ENCODE data around the gene HOXA2.
A peak's percentile ranks its signal among the peaks of the same experiment; 100 is the strongest.

HOXA2 gene

DNA sequence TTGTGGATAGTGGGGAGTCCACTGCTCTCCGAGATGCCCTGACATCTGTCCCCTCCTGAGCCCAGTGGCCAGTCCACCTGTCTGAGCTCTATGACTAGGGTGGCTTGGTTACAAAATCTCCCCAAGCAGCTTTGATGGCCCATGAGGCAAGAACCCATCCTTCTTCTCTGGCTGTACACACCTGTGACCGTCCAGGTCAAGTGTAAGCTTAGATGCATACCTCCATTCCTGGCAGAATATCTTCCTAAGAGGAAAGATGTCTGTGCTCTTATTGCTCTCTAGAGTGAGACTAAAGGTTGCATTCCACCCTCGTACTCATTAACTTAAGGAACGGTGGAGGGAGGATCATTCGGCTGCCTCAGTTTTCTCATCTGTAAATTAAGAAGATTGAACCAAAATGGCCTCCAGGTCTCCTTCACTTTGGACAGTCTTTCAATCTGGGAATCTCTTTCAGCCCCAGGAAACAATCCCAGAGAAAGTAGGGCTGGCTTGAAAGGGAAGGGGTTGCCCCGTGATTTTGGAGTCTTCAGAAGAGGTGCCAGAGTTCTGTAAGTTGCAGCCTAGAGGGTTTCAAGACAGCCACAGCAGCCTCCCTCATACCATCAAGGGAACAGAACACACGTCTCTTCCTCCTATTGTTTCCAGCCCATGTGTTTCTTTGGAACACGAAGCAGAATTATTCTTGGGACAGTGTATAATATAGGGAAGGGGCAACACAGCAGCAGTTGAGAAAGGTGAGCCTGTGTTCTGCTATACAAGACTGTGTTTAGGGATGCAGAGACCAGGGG lies 22.6 kb upstream of the HOXA2 start:
- no peak for DNase-seq (ENCODE audit: low read depth)

DNA sequence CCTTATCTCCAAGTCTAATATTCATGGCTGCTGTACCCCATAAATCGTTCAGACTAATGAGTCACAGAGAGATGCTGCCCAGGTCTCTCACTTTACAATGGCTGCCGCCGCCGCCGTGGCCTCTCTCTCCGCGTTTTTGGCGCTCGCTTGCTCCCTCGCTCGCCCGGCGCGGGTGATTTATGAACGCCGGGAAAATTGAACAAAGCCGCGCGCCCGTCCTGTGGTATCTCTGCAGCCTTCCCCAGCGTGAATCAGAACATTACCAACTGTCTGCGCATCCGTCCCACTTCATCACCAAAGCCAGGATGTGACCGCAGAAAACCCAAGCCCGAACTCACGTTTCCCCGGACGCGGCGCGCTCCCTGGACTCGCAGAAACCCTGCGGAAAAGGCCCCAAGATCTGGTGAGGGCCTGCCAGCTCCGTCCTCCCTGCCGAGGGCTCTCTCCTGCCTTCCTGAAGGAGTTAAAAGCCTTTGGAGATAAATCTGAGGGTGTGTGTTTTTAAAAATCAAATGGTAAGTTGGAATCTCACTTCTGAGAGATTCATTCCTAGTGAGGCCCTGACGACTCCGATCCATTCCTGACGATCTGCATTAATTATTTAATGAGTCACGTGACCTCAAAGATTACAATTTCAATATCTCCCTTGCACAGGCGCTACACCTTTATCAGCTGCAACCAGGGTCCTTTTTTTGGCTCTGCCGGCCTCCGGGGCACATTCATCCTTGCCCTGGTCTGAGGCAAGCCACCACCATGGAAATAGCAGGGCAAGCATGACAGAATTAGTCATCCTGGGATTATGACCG lies 21.8 kb upstream of the HOXA2 start:
- DNase-seq (ENCODE audit: low read depth), result no peak

DNA sequence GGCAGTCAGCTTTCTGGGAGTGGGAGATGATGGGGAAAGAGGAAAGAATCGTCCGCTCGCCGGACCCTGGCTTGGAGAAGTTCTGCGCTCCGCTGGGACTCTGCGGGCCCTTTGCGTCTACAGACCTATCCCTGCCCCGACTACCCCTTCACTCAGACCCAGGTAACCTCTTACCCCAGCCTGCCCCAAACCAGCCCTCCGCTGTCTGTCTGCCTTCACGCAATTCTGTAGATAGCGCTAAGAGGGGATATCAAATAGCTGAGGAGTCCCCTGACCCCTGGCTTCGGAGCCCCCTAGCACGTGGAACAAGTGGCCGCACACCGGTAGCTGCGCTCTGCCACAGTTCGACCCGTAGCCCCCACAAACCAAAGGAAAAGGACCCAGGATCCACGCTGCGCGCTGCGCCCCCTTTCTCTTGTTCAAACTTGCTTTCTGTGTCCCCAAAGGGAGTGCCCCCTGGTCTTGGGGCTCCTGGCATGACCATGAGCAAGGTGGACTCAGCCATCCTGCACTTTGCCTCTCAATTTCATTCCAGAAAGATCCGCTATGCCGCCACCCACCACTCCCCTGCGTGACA lies 21.1 kb upstream of the HOXA2 start:
- DNase-seq (ENCODE audit: low read depth), result no peak

DNA sequence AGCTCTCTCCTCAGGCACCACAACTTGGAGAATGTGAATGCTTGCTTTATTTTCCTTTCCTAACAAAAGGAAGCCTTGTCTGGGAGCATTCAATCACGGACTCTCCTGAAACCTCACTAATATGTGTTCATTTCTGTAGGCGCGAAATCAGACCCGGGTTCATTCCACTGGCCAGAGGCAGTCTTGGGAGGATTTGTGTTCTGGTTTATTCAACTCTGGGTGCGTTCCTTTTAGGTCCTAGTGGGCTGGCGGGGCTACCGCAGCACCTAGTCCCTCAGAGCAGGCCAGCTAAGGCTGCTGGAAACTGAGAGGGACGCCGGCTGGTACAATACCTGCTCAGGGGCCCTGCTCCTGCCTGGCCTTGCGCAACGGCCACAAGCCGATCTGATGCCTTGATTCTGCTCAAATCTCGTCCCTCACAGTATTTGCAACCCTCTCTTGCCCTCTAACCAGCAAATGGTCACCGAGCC lies 20.6 kb upstream of the HOXA2 start:
- DNase-seq (ENCODE audit: low read depth), result no peak

DNA sequence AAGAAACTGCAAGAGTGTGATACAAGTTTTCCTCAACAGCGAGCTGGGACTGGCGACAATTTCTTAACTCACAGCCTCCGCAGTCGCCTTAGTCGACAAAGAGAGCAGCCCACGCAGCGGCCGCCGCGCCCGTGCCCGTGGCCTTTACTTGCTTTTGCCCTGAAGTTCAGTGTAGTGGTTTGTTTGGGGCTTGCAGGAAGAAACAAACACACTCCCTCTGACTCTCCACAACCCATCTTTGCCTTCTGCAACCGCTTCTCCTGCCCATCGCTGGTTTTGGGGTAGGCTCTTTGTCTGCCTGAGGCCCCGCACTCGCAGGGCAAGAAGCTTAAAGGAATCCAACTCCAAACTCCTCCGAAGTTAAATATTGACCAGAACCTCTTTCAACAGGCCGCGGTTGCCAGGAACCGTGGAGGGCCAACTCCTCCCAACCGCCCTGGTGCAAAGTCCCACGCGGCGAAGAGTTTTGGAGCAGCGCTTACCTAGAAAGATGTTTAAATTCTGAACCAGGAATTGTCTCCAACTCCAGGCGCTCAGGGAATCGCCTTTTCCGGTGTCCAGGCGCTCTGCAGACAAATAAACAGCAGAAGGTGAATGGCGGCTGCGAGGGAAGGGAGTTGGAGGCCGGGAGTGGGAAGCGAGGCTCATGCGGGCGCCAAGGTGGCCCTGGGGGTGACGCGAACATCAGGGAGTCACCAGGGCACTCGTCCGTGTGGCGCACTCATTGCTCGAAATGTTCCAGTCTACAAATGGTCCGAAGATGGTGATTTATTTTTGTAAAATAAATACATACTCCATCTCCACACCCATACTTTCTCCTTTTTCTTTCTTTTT lies 19.8 kb upstream of the HOXA2 start:
- no peak for DNase-seq (ENCODE audit: low read depth)

DNA sequence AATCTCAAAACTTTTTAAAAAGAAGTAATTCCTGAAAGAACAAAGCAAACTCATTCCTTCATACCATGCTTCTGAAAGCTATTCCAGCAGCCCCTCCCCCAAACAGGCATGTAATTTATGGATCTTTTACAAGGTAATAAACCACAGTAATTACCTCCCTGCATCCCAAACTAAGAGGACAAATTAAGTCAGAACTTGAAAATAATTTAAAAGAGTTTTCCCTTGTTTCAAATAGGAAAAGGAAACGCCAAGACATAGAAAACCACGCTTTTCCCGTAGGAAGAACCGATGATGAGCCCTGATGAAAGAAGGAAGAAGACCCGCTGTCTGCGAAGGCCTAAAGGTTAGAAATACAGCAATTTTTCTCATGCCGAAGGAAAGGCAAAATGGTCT lies 19.2 kb upstream of the HOXA2 start:
- DNase-seq (ENCODE audit: low read depth), result no peak

DNA sequence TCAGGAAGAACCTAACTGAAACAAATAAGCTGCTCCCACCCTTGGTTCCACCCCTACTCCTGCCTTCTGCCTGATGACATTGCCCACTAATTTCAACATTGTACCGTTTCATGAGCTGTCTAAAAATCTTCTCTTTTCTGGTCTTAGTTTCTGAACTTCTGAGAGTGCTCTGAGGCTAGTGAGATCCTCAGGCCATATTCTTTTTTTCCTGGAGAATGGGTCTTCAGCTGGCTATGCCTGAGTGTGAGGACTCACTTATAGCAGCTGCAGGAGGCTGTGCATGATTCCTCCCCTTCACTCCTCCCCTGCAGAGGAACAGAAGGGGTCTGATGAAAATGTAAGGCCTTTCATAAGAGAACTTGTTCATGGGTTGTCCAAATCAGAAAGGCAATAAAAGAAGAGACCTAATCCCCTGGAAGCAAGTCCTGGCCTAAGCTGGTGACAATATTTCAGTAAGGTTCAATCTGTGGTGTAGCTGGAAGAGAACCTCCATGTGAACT lies 17.0 kb upstream of the HOXA2 start:
- no peak for DNase-seq (ENCODE audit: low read depth)

DNA sequence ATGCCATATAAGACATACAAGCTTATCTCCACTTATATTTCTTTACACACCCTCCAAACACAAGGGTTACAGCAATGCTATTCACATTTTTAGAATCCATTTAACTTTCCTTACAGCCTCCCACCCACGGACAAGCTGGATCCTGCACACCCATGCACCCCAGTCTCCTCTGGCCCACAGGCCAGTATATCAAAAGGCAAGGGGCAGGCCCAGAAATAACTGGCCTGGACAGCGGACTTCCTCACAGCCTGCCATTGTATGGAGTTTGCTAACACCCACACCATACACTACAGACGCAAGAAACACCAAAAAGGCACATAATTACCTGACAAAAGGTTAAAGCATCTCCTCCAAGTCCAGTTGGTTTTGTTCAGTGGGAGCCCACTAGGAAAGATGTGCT lies 16.1 kb upstream of the HOXA2 start:
- no peak for DNase-seq (ENCODE audit: low read depth)

DNA sequence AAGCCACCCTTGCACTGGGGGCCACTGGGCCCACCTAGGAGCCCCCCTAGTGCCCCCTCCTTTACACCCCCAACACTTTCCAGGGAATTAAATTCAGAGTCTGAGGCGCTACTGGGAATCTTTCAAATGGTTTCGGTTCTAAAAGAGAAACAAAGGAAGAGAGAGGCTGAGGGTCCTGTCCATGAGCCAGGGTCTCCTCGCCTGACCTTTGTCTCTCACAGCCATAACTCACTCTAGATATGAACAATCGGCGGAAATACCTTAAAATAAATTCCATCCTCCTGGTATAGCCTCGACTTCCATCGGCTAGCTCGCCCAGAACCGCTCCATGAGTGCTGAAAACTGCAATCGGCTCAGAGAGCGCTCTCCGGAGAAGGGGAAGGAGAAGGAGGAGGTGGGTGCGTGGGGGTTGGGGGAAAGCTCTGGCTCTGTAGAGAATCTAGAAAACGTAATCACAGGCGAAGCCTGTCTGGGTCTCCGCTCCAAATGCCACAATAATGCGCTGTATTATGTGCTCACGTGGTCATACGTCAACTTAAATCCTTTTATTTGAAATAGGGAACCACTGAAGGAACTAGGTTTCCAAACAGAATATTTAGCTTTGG lies 15.5 kb upstream of the HOXA2 start:
- no peak for DNase-seq (ENCODE audit: low read depth)

DNA sequence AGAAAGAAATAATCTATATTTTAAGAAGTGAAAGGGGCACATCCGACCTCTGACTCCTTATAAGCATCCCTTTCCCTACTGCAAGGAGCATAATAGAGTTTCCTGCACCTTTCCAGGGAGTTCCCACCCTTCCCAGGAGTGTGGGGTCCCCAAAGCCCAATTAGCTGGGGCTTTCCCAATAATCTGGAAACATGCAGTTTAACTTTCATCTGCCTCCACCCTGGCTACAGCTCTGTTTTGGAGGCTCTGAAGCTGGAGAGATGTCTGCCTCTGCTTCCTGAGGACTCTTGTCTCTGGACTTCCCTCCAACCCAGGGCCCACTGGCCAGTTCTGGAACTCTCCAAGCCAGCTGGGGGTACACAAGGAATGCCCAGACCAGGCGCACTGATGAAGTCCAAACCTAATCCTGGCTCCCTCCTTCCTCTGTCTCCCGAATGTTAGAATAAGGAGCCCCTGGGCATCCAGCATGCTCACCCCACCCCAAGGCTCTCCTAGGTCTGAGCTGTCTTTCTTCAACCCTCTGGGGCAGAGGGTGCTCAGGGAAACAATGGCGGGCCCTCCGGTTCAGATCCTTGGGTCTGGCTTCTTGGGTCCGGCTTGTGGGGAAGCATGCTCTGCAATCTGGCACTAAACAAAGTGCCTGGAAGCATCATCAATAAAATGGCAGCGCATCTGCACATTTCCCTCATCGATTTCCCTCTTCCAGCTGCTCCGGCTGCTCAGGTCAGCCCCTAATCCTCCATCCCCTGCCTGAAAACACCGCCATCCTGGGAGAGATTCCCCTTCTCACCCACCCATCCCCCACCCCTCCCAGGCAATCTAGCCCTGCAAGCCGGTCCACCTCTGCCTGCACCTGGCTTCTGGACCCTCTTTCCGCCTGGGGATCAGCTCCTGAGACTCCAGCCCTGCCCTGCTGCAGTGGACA lies 14.7 kb upstream of the HOXA2 start:
- no peak for DNase-seq (ENCODE audit: low read depth)

DNA sequence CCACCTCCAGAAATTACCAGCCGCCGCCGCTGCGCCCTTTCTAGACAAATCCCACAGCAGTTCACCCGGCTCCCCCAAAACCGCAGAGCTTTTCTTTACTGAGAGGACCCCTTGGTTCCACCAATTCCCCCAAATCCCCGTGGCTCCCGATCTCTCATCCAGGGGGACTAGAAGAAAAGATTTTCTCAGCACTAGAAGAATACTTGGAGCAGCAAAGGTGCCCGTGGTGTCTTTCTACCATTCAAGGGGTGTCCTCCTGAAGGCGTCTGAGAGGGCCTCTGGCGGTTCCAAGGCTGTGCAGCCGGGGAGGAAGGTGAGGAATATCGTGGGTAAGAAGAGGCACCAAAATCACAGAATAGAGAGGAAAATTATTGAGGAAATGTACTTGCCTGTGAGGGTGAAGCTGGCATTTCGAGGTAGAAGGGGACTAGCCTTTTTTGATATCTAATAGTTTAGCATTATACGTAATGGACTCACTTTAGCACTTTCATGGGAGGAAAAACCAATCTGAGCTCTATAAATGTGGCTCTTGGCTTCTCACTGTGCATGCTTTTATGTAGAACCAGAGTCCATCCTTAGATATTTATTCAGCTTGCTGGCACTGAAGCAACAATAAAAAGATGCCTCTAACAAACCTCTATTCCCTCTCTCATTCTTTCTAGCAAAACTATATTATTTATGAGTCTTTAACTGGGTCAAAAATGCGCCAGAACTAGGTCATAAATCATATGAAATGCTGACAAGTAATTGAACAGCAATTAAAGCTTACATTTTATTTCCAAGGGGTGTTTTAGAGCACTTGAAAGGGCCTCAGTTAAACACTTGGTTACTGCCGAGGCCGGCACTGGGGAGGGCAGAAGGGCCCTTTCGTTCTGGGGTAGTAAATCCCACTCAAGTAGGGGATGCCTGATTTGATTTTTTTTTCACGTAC lies 13.8 kb upstream of the HOXA2 start:
- no peak for DNase-seq (ENCODE audit: low read depth)

DNA sequence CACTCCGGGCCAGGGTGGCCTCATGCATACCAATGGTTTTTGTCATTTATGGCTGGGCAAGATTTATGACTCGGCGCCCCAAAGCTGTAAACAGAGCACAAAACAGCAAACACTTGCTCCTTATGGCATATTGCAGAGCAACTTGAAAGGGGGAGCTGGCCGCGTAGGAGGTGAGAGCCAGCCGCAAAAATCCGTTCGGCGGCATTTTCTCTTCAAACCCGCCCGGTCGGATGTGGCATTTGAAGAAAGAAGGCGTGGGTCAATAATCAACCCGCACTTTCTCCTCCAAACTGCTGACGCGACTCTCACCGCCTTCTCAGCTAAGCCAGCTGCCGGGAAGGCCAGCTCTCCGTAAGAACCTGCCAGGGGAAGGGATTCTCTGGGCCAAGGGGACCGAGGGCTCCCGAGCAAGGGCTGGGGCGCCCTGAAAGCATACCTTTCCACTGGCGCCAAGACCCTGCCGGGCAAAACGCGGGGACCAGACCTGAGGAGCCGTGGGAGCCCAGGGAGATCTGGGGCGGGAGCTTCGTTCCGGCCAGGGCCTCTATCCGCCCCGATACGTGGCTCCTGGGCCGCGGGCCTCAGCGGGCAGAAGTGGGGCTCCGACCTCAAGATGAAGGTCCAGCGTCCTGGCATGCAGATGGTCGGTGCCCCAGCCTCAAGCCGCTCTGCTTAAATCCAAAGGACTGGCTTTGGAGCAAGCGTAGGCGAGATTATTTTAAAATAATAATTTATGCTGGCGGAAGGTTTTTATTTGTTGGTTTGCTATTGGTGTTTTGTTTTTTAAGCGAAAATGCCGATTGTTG lies 12.9 kb upstream of the HOXA2 start:
- DNase-seq (ENCODE audit: low read depth), result peak; percentile 54

DNA sequence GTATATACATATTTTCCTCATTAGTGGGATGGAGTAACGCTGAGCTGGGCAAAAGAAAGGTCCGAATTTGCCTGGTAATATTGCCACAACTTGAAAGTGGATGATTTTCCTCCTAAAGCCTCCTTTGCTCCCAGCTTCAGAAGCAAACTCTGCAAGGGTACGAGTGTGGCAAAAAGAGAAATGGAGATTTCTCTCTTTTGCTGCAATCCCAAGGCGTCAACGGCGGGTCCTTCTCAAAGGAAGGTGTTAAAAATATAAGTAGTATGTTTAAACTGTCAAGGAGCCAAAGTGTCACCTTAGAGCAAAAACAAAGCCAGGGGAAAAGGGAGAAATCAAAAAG lies 12.4 kb upstream of the HOXA2 start:
- DNase-seq (ENCODE audit: low read depth), result no peak

DNA sequence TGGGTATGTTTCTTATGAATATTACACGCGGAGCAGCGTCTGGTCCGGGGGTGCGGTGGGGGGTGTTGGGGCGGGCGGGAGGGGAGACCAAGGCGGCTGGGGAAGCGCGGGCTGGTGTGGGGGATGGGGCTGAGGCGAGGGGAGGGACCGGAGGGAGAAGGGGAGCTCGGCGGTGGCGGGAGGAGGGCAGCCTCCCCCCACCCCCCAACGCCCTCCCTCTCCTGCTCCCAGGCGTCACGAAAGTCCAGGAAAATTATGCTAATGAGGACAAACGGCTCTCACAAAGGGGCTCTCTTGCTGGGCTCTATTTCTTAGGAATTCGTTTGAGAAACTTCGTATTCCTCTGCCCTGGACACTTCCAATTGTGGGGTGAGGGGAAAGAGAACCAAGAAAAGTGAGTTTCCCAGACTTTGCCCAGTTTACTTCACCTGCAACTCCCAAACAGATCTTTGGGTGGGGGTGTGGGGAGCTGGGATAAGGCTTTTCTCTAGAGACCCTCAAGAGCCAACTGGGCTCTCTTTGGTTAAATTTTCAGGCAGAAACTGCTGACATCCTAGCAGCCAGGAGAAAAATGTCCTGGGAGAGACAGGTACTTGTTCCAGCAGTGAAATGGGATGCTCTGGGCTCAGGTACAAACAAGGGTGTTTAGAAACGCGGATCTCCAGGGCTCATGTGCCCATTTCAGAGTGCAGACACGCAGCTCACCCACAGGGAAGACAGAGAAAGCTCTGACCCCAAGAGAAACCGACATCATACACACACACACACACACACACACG lies 11.7 kb upstream of the HOXA2 start:
- DNase-seq (ENCODE audit: low read depth), result no peak

DNA sequence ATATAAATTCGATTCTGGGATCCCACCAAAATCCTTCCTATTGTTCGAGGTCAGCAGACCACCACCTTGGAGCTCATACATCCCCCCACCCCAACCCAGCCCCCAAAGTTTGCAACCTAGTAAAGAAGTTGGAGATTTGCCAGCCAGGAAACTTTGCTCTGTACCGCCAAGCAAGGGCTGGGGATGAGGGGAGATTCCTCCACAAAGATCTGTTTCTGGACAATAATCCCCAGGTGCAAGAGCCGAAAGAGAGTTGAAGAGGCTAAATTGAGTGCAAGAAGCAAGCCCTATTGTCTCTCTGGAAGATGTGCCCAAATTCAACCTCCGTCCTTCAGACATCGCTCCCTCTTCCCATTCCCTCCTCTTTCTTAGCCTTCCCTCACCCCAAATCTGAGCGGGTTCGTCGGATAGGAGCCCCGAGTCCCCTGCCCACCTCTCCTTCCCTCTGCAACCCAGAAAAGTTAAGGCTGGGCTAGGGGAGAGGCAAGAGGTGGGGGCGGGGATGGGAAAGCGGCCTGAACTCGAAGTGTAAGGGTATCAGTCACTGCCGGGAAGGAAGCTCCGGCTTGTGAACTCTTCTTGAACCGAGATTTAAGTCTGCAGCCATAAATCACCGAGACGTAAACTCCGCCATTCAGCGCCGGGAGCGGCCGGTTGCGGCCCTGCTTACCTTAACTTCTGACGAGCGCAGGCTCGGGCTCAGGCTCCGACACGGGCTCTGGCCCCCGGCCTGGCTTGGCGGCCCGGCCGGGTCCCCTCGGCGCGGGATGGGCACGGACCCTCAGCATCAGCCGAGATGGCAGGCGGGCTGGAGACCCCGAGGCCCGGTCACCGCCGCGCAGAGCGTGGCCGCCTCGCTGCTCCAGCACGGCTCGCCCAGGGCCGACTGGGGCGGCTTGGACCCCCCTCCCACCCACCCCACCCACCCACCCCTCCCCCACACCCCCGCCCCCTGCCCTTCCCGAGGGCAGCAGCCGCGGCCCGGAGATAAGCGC lies 10.8 kb upstream of the HOXA2 start:
- no peak for DNase-seq (ENCODE audit: low read depth)

DNA sequence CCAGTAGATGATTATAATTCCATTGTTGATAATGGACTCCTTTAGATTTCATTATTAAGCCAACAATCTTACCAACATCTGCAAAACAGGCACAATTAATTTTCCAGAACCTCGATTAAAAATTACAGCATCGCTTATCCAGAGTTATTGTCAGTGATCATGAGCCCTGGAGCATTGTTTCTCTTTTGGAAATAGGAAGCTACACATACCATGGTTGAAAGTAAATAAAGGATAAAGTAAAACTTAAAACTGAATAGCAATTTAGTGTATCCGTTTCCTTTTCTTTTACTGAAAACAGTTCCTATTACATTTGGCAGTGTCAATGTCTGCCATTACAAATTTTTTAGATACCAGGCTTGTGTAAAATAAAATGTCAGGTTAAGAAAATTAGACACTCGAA lies 9.9 kb upstream of the HOXA2 start:
- no peak for DNase-seq (ENCODE audit: low read depth)
